NCI-H2196 (cell line): ENCODE results near the gene TMEM63A.
"Not testable (repeated sequence)": the region's sequence is repeated elsewhere in the genome, so short reads cannot be mapped to it uniquely, and the experiment has no call there.

ENCODE experiments used
- DNase-seq: peaks from one replicate; lab custom pipeline; 2025; ENCODE audit not compliant: unreplicated experiment; lab: John Stamatoyannopoulos, UW

Gene TMEM63A

GRCh38 chr1:225823811-225824261 lies 58.3 kb downstream of the TMEM63A start:
- DNase-seq, result no peak

GRCh38 chr1:225822655-225823403 lies 59.4 kb downstream of the TMEM63A start:
- no peak for DNase-seq

DNA sequence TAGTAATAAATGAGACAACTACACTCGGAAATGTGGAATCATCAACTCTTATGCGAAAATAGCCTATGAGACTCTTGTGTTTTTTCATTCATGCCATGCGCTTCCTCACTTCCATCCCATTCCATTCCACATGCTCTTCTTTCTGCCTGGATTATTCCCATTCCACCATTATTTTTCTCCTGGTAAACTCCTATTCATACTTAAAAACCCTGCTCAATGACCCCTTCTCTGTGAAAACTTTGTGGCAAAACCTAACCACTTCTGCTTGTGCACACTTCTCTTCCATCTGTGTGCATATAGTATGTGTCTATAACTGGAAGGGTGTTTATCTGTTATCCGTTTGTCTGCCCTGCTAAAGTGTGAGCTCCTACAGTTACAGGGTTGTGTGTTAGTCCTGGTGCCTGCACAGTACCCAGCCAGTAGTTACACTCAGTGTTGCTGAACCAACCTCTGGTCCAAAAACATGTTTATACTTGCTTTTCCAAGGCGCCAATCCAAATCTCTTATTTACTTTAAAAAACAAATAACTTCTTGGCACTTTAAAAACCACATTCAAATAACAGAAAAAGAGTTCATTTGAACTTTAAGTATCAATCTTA lies 61.6 kb downstream of the TMEM63A start:
- peak; percentile 72 for DNase-seq

DNA sequence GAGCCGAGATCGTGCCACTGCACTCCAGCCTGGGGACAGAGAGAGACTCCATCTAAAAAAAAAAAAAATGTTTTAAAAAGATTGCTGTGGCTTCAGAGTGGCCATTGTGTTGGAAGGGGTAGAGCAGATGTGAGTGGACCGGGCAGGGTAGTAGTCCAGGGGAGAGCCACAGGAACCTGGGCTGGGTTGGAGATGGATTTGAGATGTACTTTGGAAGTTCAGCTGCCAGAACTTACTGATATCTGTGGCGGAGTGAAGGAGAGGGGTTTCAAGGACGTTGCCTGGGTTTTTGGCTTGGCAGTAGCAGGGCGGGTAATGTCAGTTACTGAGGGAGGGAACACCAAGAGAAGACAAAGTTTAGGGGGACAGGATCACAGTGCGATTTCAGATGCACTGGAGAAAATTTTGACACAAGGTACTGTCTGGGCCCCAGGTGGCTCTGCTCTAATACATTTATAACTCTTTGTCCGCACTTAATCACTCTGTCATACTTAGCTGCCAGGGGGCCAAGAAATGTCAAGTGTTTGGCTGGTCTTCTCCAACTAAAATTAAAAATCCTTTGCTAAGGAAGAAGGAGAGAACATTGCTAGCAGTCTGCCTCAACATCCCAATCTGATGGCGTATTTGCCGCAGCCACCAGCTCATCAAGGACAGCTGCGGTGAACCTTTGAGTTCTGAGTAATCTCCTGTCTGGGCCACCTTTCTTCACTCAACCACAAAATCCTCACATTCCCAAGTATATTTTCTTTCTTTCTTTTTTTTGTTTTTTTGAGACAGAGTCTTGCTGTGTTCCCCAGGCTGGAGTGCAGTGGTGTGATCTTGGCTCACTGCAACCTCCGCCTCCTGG lies 62.6 kb downstream of the TMEM63A start:
- DNase-seq, result no peak

DNA sequence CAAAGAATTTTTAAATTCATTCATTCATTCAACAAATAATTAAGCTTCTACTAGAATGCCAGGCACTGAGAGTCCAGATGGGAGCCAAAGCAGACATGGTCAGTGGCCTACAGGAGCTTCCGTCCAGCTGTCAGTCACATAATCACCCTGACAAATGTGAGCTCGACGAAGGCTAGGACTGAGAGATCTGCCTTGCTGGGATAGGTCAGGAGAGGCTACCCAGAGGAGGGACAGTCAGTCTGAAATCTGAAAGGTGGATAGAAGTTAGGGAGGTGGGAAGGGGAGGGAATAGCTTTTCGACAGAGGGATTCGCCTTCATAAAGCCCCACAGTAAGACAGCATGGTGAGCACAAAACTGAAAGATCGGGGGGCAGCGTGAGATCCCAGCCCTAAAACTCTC lies 64.0 kb downstream of the TMEM63A start:
- no peak for DNase-seq

DNA sequence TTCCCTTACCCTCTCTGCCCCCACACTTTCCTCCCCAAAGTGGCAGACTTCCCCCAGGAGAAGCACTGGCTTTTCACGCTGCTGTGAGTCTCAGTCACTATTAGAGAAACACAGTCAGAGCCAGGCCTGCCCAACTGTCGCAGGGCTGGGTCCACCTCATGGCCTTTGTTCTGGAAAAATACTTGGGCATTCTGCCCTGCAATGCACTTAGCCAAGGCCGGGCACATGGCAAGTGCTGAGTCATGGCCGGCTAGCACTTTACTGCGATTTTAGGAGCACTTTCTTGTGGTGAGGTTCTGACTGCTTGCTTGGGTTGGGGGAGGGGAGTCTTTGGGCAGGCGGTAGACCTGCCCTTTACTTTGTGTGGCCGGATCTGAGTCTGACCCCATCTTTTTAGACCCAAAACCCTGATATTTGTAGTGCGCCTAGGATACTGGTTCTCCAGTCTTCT lies 64.5 kb downstream of the TMEM63A start:
- peak; percentile 89 for DNase-seq

- no peak for DNase-seq
Observed at GRCh38 chr1:225816643-225817538, 65.3 kb downstream of the TMEM63A start.

DNA sequence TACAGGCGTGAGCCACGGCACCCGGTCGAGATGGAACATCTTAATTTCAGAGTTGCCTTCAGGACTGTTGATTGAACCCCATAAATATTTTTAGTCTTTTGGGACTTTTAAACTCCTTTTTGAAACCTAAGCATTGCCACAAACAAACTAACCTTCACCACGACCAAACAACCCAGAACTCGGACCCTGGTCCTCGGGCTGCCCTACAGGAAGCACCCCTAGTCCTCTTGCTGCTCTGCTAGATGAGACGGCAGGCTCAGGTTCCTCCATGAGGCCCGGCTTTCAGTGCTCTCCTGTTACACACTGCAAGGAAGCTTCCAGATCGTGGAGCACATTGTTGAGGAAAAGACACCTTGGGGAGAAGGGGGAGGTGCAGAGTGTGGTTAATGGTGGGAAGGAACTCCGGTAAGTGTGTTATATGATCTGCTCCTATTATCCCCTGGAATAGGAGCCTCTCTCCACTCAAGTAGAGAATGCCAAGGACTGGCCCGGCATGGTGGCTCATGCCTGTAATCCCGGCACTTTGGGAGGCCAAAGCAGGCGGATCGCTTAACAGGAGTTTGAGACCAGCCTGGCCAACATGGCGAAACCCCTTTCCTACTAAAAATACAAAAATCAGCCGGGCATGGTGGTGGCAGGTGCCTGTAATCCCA lies 66.5 kb downstream of the TMEM63A start:
- no peak for DNase-seq

DNA sequence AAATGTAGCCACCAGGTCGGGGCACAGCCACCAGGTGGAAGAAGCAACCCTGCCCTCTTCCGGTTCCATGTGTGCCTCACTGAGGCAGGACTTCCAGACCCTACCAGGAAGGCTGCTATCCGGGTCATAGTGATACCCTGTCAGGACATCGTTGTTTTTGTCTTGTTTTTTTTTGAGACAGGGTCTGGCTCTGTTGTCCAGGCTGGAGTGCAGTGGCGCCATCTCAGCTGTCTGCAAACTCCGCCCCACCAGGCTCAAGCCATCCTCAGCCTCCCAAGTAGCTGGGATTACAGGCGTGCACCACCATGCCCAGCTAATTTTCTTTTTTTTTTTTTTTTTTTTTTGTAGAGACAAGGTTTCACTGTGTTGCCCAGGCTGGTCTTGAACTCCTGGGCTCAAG lies 67.1 kb downstream of the TMEM63A start:
- not testable (repeated sequence) for DNase-seq

- DNase-seq, result no peak
Observed at GRCh38 chr1:225814381-225814780, 67.8 kb downstream of the TMEM63A start.

DNA sequence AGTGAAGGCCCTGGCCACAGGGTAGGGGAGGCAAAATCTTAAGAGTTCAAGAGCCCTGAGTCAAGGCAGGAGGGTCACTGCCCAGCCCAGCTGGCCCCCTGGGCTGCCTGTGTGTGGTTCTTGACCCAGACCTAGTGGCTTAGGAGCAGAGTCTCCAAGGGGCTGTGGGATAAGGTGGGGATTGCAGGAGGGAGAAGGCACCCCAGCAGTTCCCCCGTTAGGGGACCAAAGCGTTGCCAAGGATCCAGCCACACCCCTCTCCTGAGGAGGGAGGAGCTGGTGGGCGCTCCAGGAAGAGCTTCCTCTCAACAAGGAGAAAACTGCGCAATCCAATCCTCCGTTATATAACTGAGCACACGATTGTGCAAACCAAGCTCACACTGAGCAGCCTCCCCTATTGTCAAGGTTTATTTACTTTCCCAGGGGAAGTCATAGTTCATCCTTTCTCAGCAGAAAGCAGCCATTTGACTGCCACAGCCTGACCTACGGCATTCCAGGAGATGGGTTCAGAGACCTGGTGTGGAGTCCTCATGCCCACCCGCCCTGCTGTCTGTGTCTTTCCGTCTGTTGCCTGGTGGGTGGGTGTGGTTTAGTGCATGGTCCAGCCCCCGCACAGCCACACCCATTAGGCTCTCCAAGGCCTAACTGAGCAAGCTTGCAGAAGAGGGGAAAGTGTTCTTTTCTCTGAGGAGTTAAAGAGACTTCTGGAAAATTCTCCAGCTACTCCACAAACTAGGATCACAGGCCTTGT lies 68.8 kb downstream of the TMEM63A start:
- DNase-seq, result peak; percentile 67

- no peak for DNase-seq
Observed at GRCh38 chr1:225812488-225813213, 69.5 kb downstream of the TMEM63A start.

GRCh38 chr1:225811622-225812487 lies 70.3 kb downstream of the TMEM63A start:
- peak; percentile 27 for DNase-seq

GRCh38 chr1:225810579-225811538 lies 71.3 kb downstream of the TMEM63A start:
- not testable (repeated sequence) for DNase-seq

DNA sequence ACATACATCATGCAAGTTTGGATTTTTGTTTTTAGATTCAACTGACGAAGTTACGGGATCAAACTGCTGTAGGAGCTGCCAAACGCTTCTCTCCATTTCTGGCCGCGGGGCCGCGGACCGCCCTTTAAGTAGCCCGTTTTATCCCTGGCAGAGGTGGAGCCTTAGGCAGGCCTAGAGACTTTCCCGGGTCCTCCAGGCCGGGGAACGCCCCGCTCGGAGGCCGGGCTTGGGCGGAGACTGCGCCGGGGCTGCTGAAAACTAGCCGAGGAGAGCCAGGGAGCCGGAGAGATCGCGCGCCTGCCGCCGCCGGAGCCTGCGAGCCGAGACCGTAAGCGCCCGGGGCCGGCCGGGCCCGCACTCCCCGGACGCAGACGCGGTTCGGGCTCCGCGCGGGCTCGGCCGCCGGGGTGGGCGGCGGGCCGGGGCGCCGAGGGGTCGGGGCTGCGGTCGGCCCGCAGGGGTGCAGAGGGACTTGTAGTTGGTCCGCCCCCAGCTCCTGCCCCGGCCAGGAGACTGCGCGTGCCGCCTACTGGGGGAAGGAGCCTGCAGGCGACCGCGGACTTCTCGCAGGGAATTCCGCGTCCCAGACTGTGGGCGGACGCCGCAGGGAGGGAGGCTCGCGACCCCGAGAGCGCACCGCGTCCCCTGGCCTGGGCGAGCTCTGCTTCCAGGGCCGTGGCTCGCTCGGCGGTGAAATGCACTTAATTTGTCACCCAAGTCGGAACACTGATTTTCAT lies 72.2 kb downstream of the TMEM63A start, which contains the start of gene EPHX1:
Gene EPHX1, plus strand, starts transcription at position 283 of the 737 bp plus-strand sequence. CDS start 18,606 bp downstream, outside the sequence.
- DNase-seq, result peak; percentile 92

DNA sequence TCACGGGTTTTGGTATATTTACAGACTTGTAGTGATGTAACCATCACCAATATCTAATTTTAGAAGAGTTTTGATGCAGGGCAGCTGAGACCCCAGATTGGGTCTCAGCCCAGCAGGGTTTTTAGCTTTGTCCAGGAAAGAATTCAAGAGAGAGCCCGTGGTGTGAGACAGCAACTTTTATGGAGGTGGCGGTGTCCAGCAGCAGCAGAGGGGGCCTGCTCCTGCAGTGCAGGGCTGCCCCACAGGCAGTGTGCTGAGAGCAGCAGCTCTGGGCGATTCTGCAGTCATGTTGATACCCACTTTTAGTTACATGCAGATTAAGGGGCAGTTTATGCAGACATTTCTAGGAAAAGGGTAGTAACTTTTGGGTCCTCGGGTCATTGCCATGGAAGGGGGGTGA lies 74.0 kb downstream of the TMEM63A start:
- no peak for DNase-seq
